ENCODE data around the gene DMP1. TPM values are rescaled to one million over a fixed set of nuclear protein-coding genes. Genes with fewer than 3 reads are reported as not detected.

DMP1 gene
- total and polyA plus RNA-seq, 2 of the 13 experiments (the other 11 are each of a cell fraction or from before 2014, with no cell fraction given) = not detected

DNA sequence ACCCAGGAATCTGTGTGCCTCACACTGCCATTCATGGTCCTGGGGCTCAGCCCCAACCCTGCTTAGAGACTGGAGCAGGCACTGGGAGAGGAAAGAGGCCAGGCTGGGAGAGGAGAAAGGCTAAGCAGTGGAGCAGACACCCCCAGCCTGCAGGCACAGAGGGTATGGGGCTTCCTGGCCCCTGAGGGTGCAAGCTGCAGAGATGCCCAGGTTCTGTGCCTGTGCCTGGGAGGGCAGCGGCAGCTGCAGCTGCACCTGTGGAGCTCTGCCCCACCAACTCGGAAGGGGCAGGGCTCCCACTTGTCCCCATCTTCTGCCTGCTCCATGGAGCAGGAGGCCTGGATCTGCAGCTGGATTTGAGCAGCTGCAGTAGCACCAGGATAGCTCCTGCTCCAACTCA is 47.9 kb downstream of the DMP1 start:
- H3K27me3 ChIP-seq (ENCODE audit: control insufficient read depth in 1 of 2, insufficient read depth in 2 of 2, low read length in 2 of 2) = no peaks in the 10 kb centered on the region
- CTCF ChIA-PET (ENCODE audit: low intra/inter-chr PET ratio, low total read pairs) = no interaction called here
- ATAC-seq (no peak), DNase-seq (ENCODE audit: low spot score) (no peak), FAIRE-seq (no peak)
- BruUV-seq (replicated peaks) = no TSS peak
- POLR2A ChIA-PET = no interaction called here
- no peak overlapping the region for H3K4me2 ChIP-seq (ENCODE audit: low read depth, low read length)
- in situ Hi-C loops (cut with HindIII; ENCODE audit: extremely low pct_ligation_motif_present, low pct_unique_long_range_greater_than_20kb) = loop anchor here (25.0 kb wide), 1 partner anchor 289 kb away; the partner anchor contains the start of gene SPP1
- H3K4me3 ChIP-seq (replicated peaks in 1 of 3; ENCODE audit: insufficient read depth in 1 of 3, low read depth in 2 of 3, low read length in 3 of 3) = no peak overlapping the region
- no peak overlapping the region for H2AFZ ChIP-seq (ENCODE audit: low read length)
- TF ChIP-seq ZNF160 (CRISPR knock-in tag; IDR thresholded peaks at IDR 0.05) (no peak), ZNF296 (CRISPR knock-in tag; conservative IDR thresholded peaks at IDR 0.05) (no peak), PHF5A (CRISPR knock-in tag; IDR thresholded peaks at IDR 0.05; ENCODE audit: low read depth, unreplicated experiment) (no peak), ZNF460 (CRISPR knock-in tag; IDR thresholded peaks at IDR 0.05; ENCODE audit: borderline replicate concordance) (no peak), ZNF503 (CRISPR knock-in tag; IDR thresholded peaks at IDR 0.05) (no peak), ZNF605 (CRISPR knock-in tag; IDR thresholded peaks at IDR 0.05) (no peak), NFYB (CRISPR knock-in tag; IDR thresholded peaks at IDR 0.05) (no peak), POLR2AphosphoS2 (IDR thresholded peaks at IDR 0.05; ENCODE audit: low read depth, low read length) (no peak), ATF6 (CRISPR knock-in tag; conservative IDR thresholded peaks at IDR 0.05) (no peak), ZNF382 (CRISPR knock-in tag; IDR thresholded peaks at IDR 0.05; ENCODE audit: borderline replicate concordance) (no peak), ZKSCAN1 (IDR thresholded peaks at IDR 0.05; ENCODE audit: low read length) (no peak), ZNF644 (CRISPR knock-in tag; IDR thresholded peaks at IDR 0.05; ENCODE audit: low read depth) (no peak), TRAFD1 (CRISPR knock-in tag; IDR thresholded peaks at IDR 0.05; ENCODE audit: borderline replicate concordance) (no peak), FIP1L1 (IDR thresholded peaks at IDR 0.05; ENCODE audit: borderline replicate concordance, insufficient read depth, low read depth, low read length) (no peak)
- TF ChIP-seq, protein P1, sequence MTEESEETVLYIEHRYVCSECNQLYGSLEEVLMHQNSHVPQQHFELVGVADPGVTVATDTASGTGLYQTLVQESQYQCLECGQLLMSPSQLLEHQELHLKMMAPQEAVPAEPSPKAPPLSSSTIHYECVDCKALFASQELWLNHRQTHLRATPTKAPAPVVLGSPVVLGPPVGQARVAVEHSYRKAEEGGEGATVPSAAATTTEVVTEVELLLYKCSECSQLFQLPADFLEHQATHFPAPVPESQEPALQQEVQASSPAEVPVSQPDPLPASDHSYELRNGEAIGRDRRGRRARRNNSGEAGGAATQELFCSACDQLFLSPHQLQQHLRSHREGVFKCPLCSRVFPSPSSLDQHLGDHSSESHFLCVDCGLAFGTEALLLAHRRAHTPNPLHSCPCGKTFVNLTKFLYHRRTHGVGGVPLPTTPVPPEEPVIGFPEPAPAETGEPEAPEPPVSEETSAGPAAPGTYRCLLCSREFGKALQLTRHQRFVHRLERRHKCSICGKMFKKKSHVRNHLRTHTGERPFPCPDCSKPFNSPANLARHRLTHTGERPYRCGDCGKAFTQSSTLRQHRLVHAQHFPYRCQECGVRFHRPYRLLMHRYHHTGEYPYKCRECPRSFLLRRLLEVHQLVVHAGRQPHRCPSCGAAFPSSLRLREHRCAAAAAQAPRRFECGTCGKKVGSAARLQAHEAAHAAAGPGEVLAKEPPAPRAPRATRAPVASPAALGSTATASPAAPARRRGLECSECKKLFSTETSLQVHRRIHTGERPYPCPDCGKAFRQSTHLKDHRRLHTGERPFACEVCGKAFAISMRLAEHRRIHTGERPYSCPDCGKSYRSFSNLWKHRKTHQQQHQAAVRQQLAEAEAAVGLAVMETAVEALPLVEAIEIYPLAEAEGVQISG (CRISPR knock-in tag; IDR thresholded peaks at IDR 0.05) = no peak
- no peak overlapping the region for H3K9ac ChIP-seq (ENCODE audit: insufficient read depth, low read depth, low read length)
- WGBS (ENCODE audit: low lambda C conversion rate) = no CpG with 5 or more reads among the region's 2 CpGs
- H3K27ac ChIP-seq (ENCODE audit: extremely low read length, insufficient read depth, low read length) = no peak overlapping the region
- peaks cover 17% of the 10 kb centered on the region for H3K9me3 ChIP-seq (ENCODE audit: low read length)
- intact Hi-C loops (cut with micrococcal nuclease; ENCODE audit: unreplicated experiment) = no loop called here
- no peaks in the 10 kb centered on the region for H3K79me2 ChIP-seq (ENCODE audit: insufficient read depth, low read length)
- no peaks in the 10 kb centered on the region for H3K4me1 ChIP-seq (ENCODE audit: insufficient read depth, low read length)
- H3K36me3 ChIP-seq (replicated peaks in 1 of 2; ENCODE audit: control insufficient read depth in 1 of 2, insufficient read depth in 2 of 2, low read length in 2 of 2) = no peaks in the 10 kb centered on the region
- H4K20me1 ChIP-seq (ENCODE audit: insufficient read depth, low read length) = no peaks in the 10 kb centered on the region
